ENCODE data around the gene WDR33.

The WDR33 gene

GRCh38 chr2:127672341-127673224 lies 138.4 kb downstream of the WDR33 start:
- no peak overlapping the region for H3K4me2 ChIP-seq (ENCODE audit: low read length)
- H3K9me3 ChIP-seq (ENCODE audit: insufficient read depth, low read depth, low read length): peaks cover 2% of the 10 kb centered on the region
- H3K18ac ChIP-seq (ENCODE audit: low read length): no peak overlapping the region
- no peak overlapping the region for H2BK12ac ChIP-seq (ENCODE audit: low read length)
- no peak overlapping the region for H4K8ac ChIP-seq (ENCODE audit: low read depth, low read length)
- no peak overlapping the region for H3K14ac ChIP-seq (ENCODE audit: low read length)
- peaks cover 4% of the 10 kb centered on the region for H3K27me3 ChIP-seq (ENCODE audit: insufficient read depth, low read length)
- H3K27ac ChIP-seq (ENCODE audit: low read depth, low read length): no peak overlapping the region
- H3K4ac ChIP-seq (ENCODE audit: low read depth, low read length): no peak overlapping the region
- no peak overlapping the region for H2BK120ac ChIP-seq (ENCODE audit: insufficient read depth, low read length, poor library complexity)
- DNase-seq: peak; percentile 21 to 42
- H2AFZ ChIP-seq (ENCODE audit: insufficient read depth, low read length, poor library complexity): no peak overlapping the region
- H3K79me2 ChIP-seq (ENCODE audit: control insufficient read depth, insufficient read depth, low read length, poor library complexity): peaks cover 3% of the 10 kb centered on the region
- H2BK5ac ChIP-seq (ENCODE audit: low read depth, low read length, poor library complexity): no peak overlapping the region
- no peaks in the 10 kb centered on the region for H3K36me3 ChIP-seq (ENCODE audit: control insufficient read depth in 1 of 2, insufficient read depth in 2 of 2, low read length in 2 of 2)
- no CpG with 5 or more reads among the region's 20 CpGs for WGBS (ENCODE audit: extremely low coverage, insufficient coverage, insufficient read length)
- peaks cover 5% of the 10 kb centered on the region for H3K79me1 ChIP-seq (ENCODE audit: low read length)
- H3K4me1 ChIP-seq (ENCODE audit: control insufficient read depth in 1 of 2, insufficient read depth in 2 of 2, low read length in 2 of 2): peaks cover 6 to 8% of the 10 kb centered on the region in 2 experiments
- no peak overlapping the region for H3K23ac ChIP-seq (ENCODE audit: low read length)
- no peak overlapping the region for H2AK5ac ChIP-seq (ENCODE audit: low read length)
- H4K91ac ChIP-seq (ENCODE audit: low read depth, low read length): no peak overlapping the region
- H4K12ac ChIP-seq (ENCODE audit: low read depth, low read length): no peak overlapping the region
- no peak overlapping the region for H3K9ac ChIP-seq (ENCODE audit: low read length)
- no peak overlapping the region for H3K4me3 ChIP-seq (ENCODE audit: low read depth, low read length)

GRCh38 chr2:127671557-127672302 lies 139.2 kb downstream of the WDR33 start:
- H3K36me3 ChIP-seq (ENCODE audit: control insufficient read depth in 1 of 2, insufficient read depth in 2 of 2, low read length in 2 of 2): no peaks in the 10 kb centered on the region
- H3K9me3 ChIP-seq (ENCODE audit: insufficient read depth, low read depth, low read length): peaks cover 2% of the 10 kb centered on the region
- H3K4me1 ChIP-seq (ENCODE audit: control insufficient read depth in 1 of 2, insufficient read depth in 2 of 2, low read length in 2 of 2): peaks cover 6 to 8% of the 10 kb centered on the region in 2 experiments
- no peak overlapping the region for H3K14ac ChIP-seq (ENCODE audit: low read length)
- no peak overlapping the region for H3K9ac ChIP-seq (ENCODE audit: low read length)
- no peak overlapping the region for H4K8ac ChIP-seq (ENCODE audit: low read depth, low read length)
- H2AK5ac ChIP-seq (ENCODE audit: low read length): no peak overlapping the region
- no peak overlapping the region for H2BK120ac ChIP-seq (ENCODE audit: insufficient read depth, low read length, poor library complexity)
- DNase-seq: no peak
- H4K12ac ChIP-seq (ENCODE audit: low read depth, low read length): no peak overlapping the region
- H3K27ac ChIP-seq (ENCODE audit: low read depth, low read length): no peak overlapping the region
- peaks cover 4% of the 10 kb centered on the region for H3K27me3 ChIP-seq (ENCODE audit: insufficient read depth, low read length)
- WGBS (ENCODE audit: extremely low coverage, insufficient coverage, insufficient read length): no CpG with 5 or more reads among the region's 14 CpGs
- H2BK12ac ChIP-seq (ENCODE audit: low read length): no peak overlapping the region
- H2AFZ ChIP-seq (ENCODE audit: insufficient read depth, low read length, poor library complexity): no peak overlapping the region
- H3K4me2 ChIP-seq (ENCODE audit: low read length): no peak overlapping the region
- H3K4me3 ChIP-seq (ENCODE audit: low read depth, low read length): no peak overlapping the region
- H4K91ac ChIP-seq (ENCODE audit: low read depth, low read length): no peak overlapping the region
- H3K23ac ChIP-seq (ENCODE audit: low read length): no peak overlapping the region
- H3K79me2 ChIP-seq (ENCODE audit: control insufficient read depth, insufficient read depth, low read length, poor library complexity): peaks cover 3% of the 10 kb centered on the region
- peaks cover 5% of the 10 kb centered on the region for H3K79me1 ChIP-seq (ENCODE audit: low read length)
- no peak overlapping the region for H2BK5ac ChIP-seq (ENCODE audit: low read depth, low read length, poor library complexity)
- H3K18ac ChIP-seq (ENCODE audit: low read length): no peak overlapping the region
- no peak overlapping the region for H3K4ac ChIP-seq (ENCODE audit: low read depth, low read length)

- DNase-seq: no peak
- peaks cover 2% of the 10 kb centered on the region for H3K9me3 ChIP-seq (ENCODE audit: insufficient read depth, low read depth, low read length)
- no peak overlapping the region for H3K4ac ChIP-seq (ENCODE audit: low read depth, low read length)
- H3K27ac ChIP-seq (ENCODE audit: low read depth, low read length): no peak overlapping the region
- no CpG with 5 or more reads among the region's 5 CpGs for WGBS (ENCODE audit: extremely low coverage, insufficient coverage, insufficient read length)
- H2AK5ac ChIP-seq (ENCODE audit: low read length): no peak overlapping the region
- no peak overlapping the region for H4K12ac ChIP-seq (ENCODE audit: low read depth, low read length)
- peaks cover 3% of the 10 kb centered on the region for H3K79me2 ChIP-seq (ENCODE audit: control insufficient read depth, insufficient read depth, low read length, poor library complexity)
- no peaks in the 10 kb centered on the region for H3K36me3 ChIP-seq (ENCODE audit: control insufficient read depth in 1 of 2, insufficient read depth in 2 of 2, low read length in 2 of 2)
- no peak overlapping the region for H4K8ac ChIP-seq (ENCODE audit: low read depth, low read length)
- H3K23ac ChIP-seq (ENCODE audit: low read length): no peak overlapping the region
- H4K91ac ChIP-seq (ENCODE audit: low read depth, low read length): no peak overlapping the region
- no peak overlapping the region for H3K4me2 ChIP-seq (ENCODE audit: low read length)
- H3K4me3 ChIP-seq (ENCODE audit: low read depth, low read length): no peak overlapping the region
- H2BK120ac ChIP-seq (ENCODE audit: insufficient read depth, low read length, poor library complexity): no peak overlapping the region
- peaks cover 4% of the 10 kb centered on the region for H3K27me3 ChIP-seq (ENCODE audit: insufficient read depth, low read length)
- peaks cover 5% of the 10 kb centered on the region for H3K79me1 ChIP-seq (ENCODE audit: low read length)
- H2BK12ac ChIP-seq (ENCODE audit: low read length): no peak overlapping the region
- H3K18ac ChIP-seq (ENCODE audit: low read length): no peak overlapping the region
- H2AFZ ChIP-seq (ENCODE audit: insufficient read depth, low read length, poor library complexity): no peak overlapping the region
- no peak overlapping the region for H3K14ac ChIP-seq (ENCODE audit: low read length)
- H3K9ac ChIP-seq (ENCODE audit: low read length): no peak overlapping the region
- no peak overlapping the region for H2BK5ac ChIP-seq (ENCODE audit: low read depth, low read length, poor library complexity)
- peaks cover 6 to 8% of the 10 kb centered on the region in 2 experiments for H3K4me1 ChIP-seq (ENCODE audit: control insufficient read depth in 1 of 2, insufficient read depth in 2 of 2, low read length in 2 of 2)
These were observed 140.0 kb downstream of the WDR33 start for GRCh38 chr2:127670957-127671290.

- H3K9me3 ChIP-seq (ENCODE audit: insufficient read depth, low read depth, low read length): peaks cover 2% of the 10 kb centered on the region
- no peak overlapping the region for H2BK12ac ChIP-seq (ENCODE audit: low read length)
- no peak for DNase-seq
- no peak overlapping the region for H2AFZ ChIP-seq (ENCODE audit: insufficient read depth, low read length, poor library complexity)
- H3K9ac ChIP-seq (ENCODE audit: low read length): no peak overlapping the region
- H3K36me3 ChIP-seq (ENCODE audit: control insufficient read depth in 1 of 2, insufficient read depth in 2 of 2, low read length in 2 of 2): no peaks in the 10 kb centered on the region
- no CpG with 5 or more reads among the region's 10 CpGs for WGBS (ENCODE audit: extremely low coverage, insufficient coverage, insufficient read length)
- H3K79me2 ChIP-seq (ENCODE audit: control insufficient read depth, insufficient read depth, low read length, poor library complexity): peaks cover 3% of the 10 kb centered on the region
- H2AK5ac ChIP-seq (ENCODE audit: low read length): no peak overlapping the region
- no peak overlapping the region for H2BK120ac ChIP-seq (ENCODE audit: insufficient read depth, low read length, poor library complexity)
- H3K18ac ChIP-seq (ENCODE audit: low read length): no peak overlapping the region
- no peak overlapping the region for H3K4ac ChIP-seq (ENCODE audit: low read depth, low read length)
- no peak overlapping the region for H3K23ac ChIP-seq (ENCODE audit: low read length)
- peaks cover 5 to 8% of the 10 kb centered on the region in 2 experiments for H3K4me1 ChIP-seq (ENCODE audit: control insufficient read depth in 1 of 2, insufficient read depth in 2 of 2, low read length in 2 of 2)
- H3K27me3 ChIP-seq (ENCODE audit: insufficient read depth, low read length): peaks cover 4% of the 10 kb centered on the region
- no peak overlapping the region for H4K8ac ChIP-seq (ENCODE audit: low read depth, low read length)
- H3K79me1 ChIP-seq (ENCODE audit: low read length): peaks cover 5% of the 10 kb centered on the region
- H3K27ac ChIP-seq (ENCODE audit: low read depth, low read length): no peak overlapping the region
- H3K4me2 ChIP-seq (ENCODE audit: low read length): no peak overlapping the region
- no peak overlapping the region for H4K12ac ChIP-seq (ENCODE audit: low read depth, low read length)
- H3K4me3 ChIP-seq (ENCODE audit: low read depth, low read length): no peak overlapping the region
- H4K91ac ChIP-seq (ENCODE audit: low read depth, low read length): no peak overlapping the region
- no peak overlapping the region for H3K14ac ChIP-seq (ENCODE audit: low read length)
- H2BK5ac ChIP-seq (ENCODE audit: low read depth, low read length, poor library complexity): no peak overlapping the region
These were observed 140.7 kb downstream of the WDR33 start for GRCh38 chr2:127670055-127670956.

Data from trophoblast cell (in vitro differentiated cells and primary cell).